ENCODE measurements around the gene PDGFRB.
A peak's percentile ranks its signal among the peaks of the same experiment; 100 is the strongest.
"Not testable (repeated sequence)": the region's sequence is repeated elsewhere in the genome, so short reads cannot be mapped to it uniquely, and the experiment has no call there.

PDGFRB gene

DNA sequence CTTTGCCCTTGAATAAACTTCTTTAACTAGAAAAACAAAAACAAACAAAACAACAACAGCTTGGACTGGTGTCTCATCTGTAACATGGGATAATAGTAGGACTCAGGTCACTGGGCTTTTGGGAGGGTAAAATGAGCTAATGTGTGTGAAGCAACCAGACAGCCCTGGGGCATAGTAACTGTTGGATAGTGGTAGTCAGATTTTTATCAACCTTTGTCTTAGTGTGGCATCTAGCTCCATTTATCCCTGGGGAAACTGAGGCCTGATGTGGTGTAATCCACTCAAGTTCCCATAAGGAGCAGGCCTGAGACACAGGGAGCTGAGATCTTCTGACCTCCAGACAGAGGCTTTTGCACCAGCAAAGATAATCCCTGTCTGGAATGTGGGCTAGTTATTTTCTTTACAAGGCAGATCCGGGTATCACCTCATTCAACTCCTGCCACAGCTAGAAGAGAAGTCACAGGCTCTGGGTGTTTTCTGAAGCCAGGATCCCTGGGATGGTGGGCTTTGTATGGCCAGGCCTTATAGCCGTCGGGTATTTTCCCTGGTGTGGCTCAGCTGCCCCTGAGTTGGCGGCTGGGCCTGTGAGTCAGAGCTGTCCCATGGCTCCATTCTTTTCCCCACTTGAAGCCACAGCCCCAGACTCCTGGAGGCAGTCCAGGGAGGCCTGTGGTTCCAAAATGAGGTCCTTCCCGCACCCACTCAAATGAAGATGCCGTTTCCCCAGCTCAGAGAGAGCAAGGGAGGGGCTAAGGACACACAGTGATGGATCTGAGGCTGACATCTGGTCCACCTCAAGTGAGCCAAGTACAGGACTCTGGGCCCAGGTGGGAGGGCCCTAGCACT is 43.2 kb downstream of the PDGFRB start:
- DNase-seq: peak; percentile 76 to 96

DNA sequence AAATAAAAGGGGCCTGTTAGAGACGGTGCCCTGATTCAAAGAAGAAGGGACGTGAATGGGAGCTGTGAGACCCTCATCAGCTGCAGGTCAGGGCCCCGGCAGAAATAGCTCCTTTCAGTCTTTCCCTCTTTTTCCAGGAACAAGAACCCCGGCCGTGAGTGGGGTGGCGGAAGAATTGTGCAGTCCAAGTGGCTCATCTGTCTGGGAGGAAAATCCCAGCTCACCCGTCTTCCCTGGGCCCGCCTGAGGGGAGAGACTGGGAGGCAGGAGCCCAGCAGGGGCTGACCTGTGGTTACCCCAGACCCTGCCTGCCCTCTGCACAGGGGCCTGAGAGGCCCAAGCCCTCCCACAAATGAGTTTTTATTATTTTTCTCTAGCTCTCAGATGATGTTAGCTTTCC is 44.5 kb downstream of the PDGFRB start:
- no peak for DNase-seq

DNA sequence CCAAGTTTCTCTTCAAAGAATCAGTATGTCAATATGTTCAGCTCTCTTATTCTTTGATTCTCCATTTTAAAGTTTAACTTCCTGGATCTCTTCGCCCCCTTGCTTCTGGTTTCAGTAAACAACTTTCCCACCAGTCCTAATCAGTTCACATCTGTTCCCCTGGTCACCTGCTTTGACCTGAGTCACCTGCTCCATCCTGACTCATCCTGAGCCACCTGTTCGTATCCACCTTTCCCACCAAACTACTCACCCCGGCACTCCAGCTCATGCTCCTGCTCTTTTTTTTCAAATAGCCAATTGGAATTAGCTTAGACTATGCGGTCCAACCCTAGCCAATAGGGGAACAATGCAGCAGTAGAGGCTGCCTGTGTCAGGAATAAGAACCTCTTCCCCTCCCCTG is 45.7 kb downstream of the PDGFRB start:
- DNase-seq: no peak

DNA sequence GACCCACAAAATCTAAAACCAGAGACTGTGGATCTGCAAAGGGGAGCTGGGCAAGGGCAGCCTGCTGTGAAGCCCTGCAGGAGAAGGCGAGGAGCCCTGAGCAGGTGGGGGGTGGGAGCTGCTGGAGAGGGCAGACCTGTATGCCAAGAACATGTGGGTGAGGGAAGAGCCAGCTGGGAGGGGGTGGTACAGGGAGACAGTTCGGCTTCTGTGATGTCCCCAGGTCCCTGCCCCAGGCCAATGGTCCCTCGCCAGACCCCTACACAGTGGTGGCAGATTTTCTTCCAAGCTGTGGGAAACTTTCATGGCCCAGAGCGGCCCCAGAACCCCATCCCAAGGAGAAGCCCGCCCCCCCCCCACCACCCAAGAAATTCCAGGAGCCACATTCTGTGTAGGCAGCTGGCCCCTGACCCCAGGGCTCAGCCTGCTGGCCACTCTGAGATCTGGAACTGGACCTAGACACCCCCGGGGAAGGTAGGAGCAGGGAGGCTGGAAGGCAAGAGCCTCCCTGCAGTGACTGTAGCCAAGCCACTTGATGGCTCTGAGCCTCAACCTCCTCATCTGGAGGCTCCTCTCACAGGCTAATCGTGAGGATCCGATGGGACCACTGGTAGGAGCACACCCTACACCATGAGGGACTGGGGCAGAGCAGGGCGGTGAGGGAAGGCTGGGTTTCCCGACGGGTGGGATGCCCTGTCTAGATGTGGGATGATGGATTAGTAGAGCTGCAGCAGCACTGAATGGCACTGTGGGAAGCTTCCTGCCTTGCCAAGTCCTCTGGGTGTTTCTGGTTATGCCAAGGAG is 46.7 kb downstream of the PDGFRB start:
- DNase-seq: no peak

DNA sequence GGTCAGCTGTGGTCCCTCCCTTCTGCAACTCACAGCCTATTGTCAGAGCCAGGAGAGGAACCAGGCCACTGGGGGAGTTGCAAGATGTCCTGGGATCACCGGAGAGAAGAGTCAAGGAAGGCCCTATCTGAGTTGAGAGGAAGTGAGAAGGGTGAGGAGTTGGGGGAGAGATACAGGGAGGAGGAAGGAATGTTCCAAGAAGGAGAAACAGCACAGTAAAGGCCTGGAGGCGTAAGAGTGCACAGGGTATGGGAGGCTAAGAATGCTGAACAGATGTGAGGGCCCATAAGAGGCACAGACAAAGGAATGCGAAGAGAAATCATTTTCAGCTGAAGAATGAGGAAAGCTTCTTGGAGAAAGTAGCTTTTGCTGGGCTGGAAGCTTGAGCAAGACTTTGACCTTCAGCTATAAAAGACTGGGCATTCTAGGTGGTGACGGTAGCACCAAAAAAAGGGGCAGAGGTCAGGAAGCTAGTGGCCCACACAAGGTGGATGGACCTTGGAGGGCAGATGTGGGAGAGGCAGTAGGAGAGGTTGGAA is 47.7 kb downstream of the PDGFRB start:
- no peak for DNase-seq

DNA sequence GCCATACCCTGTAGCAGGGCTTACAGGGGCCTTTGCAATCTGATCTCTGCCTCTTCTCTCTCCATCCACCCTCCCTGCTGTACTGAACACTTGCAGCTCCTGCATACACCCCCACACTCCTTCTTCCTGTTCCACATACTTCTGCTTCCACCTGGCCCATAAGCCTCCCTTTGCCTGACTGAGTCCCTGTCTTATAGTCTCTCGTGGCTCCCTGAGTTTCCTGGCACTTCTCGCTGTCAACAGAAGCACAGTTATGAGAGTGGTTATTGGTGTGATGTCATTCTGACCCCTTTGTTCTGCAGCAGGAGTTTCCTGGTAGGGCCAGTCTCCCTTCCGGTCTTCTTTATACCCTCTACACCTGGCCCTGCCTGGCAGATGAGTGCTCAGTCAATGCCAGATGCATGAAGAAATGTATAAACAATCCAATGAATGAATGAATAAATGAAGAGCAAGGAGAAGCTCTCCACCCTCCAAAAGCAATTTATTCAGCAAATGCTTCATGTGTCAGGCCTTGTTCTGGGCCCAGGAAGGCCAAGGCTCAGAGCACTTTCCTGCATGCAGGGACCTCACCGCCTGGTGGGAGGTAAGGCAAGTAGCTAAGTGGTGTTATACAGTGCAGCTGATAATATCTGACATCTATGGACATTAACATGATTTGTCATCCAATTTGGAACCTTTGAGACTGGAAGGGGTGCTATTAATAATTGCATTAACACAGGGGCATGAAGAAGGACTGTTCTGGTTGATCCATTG is 48.8 kb downstream of the PDGFRB start:
- DNase-seq: no peak

DNA sequence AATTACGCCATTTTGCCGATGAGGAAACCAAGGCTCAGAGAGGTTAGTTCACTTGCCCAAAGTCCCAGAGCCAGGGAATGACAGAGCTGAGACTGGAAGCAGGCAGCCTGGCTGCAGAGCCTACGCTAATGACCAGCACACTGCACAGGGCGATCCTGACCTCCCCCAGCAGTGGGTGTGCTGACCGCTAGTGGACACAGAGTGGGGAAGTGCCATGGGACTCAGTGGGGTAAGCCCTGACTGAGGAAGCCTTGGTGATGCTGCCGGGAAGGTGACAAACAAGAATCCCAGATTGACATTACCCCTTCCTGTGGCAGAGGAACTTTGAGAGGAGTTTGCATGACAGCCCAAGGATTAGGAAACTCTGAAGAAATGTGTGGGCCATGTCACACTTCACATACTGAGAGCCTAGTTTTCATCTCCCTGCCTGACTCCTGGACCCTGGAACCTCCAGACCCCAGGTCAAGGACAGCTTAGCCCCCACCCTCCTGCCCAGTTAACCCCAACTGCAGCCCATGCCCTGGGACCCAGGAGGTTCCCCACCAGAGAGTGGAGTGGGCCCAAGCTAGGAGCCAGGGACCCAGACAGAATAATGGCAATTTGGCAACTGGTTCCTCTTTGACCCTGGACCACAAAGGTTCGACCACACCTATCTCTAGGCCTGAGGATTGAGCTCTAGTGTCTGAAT is 49.6 kb downstream of the PDGFRB start:
- DNase-seq: peak; percentile 85 to 95

DNA sequence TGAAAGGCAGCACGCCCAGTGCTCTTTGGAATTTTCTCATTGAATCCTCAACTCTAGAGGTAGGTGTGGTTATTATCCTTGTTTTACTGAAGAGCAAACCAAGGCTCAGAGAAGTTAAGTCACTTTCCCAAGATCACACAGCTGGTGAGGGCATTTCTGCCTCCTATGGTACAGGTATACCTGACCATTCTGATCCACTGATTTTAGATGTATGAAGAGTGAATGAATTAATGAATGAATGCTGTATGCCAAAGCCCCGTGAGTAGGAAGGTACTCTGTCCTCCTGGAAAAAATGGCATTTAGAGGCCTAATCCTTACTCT is 51.1 kb downstream of the PDGFRB start:
- DNase-seq: no peak

DNA sequence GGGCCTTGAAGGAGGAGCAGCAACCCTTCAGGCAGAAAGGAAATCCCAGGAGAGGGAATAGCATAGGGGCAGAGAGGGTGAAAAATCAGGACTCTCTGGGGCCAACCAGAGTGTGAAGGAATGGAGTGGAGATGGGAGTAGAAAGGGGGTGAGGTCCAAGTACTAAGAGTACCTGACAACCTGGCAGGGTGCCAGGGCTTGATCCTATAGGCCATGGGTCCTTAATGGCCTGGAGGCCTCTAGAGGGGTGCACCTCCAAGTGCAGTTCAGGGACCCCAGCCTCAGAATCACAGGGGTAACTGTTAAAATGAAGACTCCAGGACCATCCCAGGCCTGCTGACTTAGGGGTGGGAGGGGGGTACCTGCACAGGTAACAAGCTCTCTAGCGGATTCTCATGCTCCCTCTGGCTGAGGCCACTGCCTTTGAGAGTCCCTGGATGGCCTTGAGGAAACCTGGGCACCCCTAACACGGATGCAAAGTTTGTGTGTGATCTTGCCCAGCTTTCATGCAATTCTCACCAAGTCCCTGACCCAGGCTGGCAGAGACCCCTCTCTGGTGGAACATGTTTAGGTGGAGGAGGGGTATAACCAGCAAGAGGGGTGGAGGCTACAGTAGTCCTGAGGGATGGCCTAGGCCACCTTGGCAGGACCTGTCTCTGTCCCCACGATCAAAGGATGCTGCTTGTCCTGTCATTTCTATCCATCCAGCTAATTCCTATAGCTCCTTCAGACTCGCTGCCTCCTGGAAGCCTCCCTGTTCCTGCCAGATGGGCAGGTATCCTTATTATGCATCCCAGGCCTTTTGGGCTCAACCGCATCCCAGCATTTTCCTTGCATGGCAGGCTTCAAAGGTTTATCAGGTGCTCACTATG is 51.7 kb downstream of the PDGFRB start:
- DNase-seq: no peak

DNA sequence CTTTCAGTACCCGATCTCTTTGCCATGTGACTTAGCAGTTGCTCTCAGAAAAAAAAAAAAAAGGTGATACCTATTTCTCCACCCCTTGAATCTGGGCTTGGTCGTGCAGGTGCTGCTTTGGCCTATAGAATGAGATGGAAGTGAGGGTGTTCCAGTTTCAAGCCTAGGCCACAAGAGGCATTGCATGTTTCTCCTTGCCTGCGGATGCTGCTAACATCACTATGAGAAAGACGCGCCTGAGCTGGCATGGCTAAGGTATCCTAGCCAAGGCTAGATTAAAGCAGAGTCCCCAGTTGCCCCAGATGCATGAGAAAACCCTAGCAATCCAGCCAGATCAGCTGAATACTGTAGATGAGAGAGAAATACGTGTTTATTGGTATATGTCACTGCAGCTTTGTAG is 54.6 kb downstream of the PDGFRB start:
- DNase-seq: no peak

DNA sequence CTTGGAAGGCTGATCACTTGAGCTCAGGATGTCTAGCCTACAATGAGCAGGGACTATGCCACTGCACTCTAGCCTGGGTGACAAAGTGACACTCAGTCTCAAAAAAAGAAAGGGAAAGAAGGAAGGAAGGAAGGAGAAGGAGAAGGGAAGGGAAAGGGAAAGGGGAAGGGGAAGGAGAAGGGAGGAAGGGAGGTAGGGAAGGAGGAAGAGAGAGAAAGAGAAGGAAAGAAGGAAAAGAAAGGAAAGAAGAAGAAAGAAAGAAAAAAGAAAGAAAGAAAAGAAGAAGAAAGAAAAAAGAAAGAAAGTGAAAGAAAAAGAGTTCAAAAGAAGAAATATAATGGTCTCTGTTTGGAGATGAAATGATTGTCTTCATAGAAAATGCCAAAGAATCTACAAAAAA is 58.5 kb downstream of the PDGFRB start:
- DNase-seq: no peak

DNA sequence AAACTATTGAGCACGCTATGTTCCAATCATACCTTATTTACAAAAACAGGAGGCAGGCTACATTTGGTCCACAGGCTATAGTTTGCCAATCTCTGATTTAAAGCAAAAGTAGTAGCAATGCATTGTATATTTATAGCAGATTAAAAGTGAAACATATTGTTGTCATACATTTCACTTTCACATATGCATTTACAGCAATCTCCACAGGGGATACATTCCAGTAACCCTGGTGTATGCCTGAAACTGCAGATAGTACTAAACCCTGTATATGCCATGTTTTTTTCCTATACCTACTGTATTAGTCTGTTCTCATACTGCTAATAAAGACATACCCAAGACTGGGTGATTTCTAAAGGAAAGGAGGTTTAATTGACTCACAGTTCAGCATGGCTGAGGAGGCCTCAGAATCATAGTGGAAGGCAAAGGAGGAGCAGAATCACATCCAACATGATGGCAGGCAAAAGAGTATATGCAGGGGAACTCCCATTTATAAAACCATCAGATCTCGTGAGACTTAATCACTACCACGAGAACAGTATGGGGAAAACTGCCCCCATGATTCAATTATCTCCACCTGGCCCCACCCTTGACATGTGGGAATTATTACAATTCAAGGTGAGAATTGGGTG is 63.4 kb downstream of the PDGFRB start:
- DNase-seq: no peak

DNA sequence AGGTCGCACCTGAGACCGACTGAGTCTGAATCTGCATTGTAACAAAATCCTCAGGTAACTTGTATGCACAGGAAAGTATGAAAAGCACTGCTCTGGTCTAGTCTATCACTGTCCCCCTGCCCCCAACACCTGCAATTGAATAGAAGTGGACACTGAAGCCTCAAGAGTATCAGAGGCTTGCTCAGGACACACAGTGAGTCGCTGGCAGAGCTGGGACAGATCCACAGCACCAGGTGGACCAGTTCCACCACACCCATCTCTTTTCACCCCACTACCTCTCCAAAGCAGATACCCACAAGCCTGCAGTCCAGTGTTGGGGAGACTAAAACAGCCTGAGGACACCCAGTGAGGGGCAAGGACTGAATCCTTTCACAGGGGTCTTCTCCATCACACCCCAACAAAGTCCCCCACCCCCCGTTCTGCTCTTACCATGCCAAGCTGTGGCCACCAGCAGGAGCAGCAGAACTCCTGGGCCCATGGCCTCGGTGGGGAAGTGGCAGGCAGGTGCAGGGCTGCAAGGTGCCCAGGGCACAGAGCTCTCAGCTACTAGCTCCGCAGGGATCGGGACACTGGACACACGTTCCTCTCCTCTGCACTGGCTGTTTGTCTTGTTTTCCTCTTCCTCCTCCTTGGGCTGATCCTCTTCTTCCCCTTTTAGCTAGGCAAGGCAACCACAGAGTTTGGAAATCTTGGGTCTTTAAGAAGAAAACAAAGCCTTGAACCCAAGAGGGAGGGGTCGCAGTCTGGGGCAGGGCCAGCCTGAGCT is 69.5 kb downstream of the PDGFRB start, which contains the start of gene CSF1R:
TSS of gene CSF1R (minus strand) at position 605 of the 766 bp plus-strand sequence. CDS start at position 478, 127 bp downstream.
- peak; percentile 59 to 64 for DNase-seq

DNA sequence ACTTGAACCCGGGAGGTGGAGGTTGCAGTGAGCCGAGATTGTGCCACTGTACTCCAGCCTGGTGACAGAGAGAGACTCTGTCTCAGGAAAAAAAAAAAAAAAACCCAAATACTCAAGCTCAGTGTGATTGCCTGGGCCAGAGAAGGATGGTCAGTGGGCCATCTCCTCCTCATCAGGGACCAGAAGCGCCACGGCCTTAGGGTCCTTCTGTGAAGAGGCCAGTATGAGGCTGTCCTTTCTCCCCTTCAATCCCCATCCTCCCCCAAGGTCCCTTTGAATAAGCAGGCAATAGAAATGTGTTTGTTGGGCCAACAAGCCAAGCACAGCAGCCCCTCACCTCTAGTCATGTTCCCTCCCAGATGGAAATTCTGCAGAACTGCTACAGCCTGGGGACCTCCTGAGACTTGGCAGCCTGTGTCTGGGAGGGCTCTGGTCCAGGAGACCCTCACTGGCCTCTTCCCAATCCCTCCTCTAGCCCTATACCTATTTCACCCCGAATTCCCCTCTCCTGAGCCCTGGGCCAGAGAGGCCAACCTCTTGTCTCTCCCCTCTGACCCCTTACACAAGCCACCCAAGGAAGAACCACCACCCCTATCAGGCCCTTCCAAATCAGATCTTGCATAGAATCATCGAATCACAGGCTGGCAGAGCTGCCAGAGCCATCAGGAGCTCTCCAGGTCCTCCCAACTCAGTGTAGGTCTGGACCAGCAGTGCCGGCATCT is 70.3 kb downstream of the PDGFRB start:
- DNase-seq: no peak

DNA sequence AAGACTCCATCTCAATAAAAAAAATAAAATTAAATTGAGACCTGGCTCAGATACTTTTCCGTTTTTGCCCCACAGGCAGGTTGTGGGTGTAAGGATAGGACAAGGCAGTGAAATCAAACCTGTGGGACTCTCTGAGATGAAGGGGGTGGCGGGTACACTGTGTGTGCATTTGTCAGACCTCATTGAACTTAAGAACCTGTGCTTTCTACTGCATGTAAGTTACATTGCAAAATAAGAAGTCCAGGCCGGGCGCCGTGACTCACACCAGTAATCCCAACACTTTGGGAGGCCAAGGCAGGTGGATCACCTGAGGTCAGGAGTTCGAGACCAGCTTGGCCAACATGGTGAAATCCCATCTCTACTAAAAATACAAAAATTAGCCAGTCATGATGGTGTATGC is 70.9 kb downstream of the PDGFRB start:
- not testable (repeated sequence) for DNase-seq

DNA sequence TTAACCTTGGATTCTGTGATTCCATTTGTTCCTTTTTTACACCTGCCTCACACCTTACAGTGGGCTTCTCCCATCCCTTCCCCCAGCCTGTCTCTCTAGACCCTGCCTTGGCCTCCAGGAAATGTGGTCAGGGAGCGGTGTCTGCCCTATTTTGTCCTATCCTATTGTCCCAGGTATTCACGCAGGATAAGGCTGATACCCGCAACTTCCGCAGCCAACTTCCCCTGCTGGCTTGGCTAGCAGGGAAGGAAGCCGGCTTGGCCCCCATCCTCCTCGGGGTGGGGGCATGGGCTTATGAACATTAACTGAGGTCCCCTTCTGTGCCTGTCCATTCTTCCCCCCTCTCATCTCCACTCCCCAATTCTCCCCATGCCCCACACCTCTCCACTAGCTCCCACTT is 72.8 kb downstream of the PDGFRB start:
- no peak for DNase-seq

DNA sequence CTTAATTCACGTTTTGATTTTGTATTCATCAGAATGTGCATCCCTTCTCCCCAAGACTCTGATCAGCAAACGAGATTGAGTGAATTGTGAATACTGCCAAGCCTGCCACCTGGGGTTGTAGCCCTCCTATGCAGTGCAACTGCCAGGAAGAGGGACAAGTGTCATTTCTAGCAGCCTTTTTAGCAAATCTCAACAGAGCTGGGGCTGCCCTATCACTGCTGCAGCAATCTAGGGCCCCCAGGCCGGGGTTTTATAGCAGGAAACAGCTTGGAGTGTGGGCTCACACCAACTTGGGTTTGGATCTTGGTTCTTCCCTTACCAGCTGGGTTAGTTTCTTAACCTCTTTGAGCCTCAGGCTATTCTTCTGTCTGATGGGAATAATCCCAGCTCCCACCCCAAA is 73.3 kb downstream of the PDGFRB start:
- no peak for DNase-seq

DNA sequence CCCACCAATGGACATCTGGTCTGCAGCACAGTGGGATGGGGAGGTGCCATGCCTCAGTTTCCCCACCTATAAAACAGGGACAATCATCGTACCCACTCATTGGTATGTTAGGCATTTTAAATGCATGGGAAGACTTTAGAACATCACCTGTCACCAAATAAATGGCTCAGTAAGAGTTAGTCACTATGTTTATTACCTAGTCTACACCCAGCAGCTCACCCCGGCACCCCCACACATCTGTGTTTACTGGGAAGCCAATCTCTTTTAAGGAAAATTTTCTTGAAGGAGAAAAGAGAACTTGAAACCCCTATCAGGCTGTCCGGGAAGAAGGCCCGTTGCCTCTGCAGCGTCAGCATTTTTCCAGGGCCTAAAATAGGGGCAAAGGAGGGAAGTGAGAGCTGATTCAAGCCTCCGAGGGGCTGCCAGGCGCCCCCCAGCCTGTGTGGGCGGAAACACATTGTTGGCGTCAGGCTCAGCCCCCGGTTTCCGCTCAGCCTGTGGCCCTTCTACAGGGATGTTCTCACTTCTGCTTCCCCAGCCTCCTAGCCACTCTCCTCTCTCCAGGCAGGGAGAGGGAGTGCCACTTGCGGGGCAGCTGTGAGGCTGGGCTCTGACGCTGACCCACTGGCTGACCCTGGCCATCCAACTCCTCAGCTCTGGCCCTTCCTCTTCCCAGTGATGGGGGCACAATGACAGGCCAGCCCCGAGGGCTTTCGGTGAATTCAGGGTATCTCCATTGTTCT is 73.9 kb downstream of the PDGFRB start:
- DNase-seq: peak; percentile 86 to 91
